ENCODE results near the gene MARCO. TPM values are rescaled to one million over a fixed set of nuclear protein-coding genes. Genes with fewer than 3 reads are reported as not detected.

MARCO gene
- polyA plus RNA-seq, 1 of the 3 experiments (the other 2 are of a cell fraction): not detected

DNA sequence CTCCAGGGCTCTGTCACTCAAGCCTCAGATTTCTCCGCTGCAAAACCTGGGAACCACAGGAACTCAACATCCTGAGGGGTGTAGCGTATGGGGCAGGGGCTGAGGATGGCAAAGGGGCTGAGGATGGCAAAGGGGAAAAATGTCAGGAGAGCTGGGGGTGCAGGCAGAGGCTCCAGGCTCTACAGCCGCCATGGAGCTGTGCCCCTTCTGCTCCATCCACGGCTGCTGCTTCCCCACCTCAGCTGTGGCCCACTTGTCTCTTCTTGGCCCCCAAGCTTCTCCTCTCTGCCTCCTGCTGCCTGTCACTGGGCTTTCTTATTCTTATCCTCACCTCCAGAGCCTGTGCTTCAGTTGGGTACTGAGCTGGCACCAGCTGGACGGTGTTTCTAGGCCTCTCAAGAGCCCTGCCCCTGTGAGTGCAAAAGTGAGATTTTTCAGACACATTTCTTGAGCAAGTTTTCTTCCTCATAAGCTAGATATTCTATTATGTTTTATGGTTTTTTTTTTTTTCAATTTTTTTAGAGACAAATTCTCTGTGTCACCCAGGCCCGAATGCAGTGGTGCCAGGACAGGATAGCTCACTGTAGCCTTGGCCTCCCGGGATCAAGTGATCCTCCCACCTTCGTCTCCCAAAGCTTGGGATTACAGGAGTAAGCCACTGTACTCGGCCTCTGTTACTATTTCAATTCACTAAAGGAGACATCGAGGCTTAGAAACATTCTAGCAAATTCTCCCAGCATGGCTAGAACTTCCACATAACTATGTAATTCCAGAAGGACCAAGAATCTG, 49.0 kb downstream of the MARCO start (continued):
- TF ChIP-seq, protein P1, sequence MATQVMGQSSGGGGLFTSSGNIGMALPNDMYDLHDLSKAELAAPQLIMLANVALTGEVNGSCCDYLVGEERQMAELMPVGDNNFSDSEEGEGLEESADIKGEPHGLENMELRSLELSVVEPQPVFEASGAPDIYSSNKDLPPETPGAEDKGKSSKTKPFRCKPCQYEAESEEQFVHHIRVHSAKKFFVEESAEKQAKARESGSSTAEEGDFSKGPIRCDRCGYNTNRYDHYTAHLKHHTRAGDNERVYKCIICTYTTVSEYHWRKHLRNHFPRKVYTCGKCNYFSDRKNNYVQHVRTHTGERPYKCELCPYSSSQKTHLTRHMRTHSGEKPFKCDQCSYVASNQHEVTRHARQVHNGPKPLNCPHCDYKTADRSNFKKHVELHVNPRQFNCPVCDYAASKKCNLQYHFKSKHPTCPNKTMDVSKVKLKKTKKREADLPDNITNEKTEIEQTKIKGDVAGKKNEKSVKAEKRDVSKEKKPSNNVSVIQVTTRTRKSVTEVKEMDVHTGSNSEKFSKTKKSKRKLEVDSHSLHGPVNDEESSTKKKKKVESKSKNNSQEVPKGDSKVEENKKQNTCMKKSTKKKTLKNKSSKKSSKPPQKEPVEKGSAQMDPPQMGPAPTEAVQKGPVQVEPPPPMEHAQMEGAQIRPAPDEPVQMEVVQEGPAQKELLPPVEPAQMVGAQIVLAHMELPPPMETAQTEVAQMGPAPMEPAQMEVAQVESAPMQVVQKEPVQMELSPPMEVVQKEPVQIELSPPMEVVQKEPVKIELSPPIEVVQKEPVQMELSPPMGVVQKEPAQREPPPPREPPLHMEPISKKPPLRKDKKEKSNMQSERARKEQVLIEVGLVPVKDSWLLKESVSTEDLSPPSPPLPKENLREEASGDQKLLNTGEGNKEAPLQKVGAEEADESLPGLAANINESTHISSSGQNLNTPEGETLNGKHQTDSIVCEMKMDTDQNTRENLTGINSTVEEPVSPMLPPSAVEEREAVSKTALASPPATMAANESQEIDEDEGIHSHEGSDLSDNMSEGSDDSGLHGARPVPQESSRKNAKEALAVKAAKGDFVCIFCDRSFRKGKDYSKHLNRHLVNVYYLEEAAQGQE (IDR thresholded peaks at IDR 0.05; ENCODE audit: low read depth, low read length): no peak
- no peak for TF ChIP-seq GABPA (IDR thresholded peaks at IDR 0.05; ENCODE audit: low read depth)
- TF ChIP-seq TCF12 (IDR thresholded peaks at IDR 0.05): no peak

DNA sequence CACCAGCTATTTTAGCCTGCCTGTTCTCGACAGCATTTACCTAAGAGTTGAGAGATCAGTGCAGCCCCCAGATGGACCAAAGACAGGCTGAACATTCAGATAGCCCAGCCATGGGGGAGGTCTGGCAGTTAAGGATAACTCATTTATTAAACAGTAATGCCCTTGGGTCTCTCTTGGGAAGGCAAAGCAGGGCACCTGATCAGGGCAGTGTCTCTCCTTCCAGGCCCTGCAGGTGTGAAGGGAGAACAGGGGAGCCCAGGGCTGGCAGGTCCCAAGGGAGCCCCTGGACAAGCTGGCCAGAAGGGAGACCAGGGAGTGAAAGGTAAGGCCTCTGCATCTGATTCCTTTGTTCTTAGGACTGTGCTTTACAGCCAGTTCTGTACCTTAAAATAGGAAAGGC, 49.6 kb downstream of the MARCO start:
- Histone ChIP-seq H3F3A (replicated peaks; ENCODE audit: insufficient read depth) (no peaks in the 10 kb centered on the region), H3K27me3 (ENCODE audit: insufficient read depth) (peaks cover 5% of the 10 kb centered on the region; the same call in 1 of the 2 replicates), H3K27ac (ENCODE audit: low read depth in 2 of 2, low read length in 1 of 2) (no peak overlapping the region), H3K36me3 (replicated peaks in 1 of 2; ENCODE audit: control insufficient read depth in 1 of 2, insufficient read depth in 2 of 2, low read length in 1 of 2) (no peaks in the 10 kb centered on the region), H3K4me2 (no peak overlapping the region), H3K9me2 (no peaks in the 10 kb centered on the region), H2AFZ (ENCODE audit: low read depth) (no peak overlapping the region), H4K20me1 (ENCODE audit: insufficient read depth) (no peaks in the 10 kb centered on the region), H3K4me1 (ENCODE audit: control insufficient read depth in 1 of 2, insufficient read depth in 2 of 2, low read depth in 1 of 2, low read length in 1 of 2) (no peaks in the 10 kb centered on the region), H3K9ac (no peak overlapping the region), H3K9me3 (no peaks in the 10 kb centered on the region), H3K4me3 (ENCODE audit: low read depth in 2 of 2, low read length in 1 of 2) (no peak overlapping the region), H3K79me2 (ENCODE audit: insufficient read depth) (no peaks in the 10 kb centered on the region)
- no peak for DNase-seq
- TF ChIP-seq RFX5 (IDR thresholded peaks at IDR 0.05; ENCODE audit: low read length) (no peak), MXI1 (IDR thresholded peaks at IDR 0.05; ENCODE audit: low read depth, low read length) (no peak), CHD2 (IDR thresholded peaks at IDR 0.05; ENCODE audit: low read length, partially characterized antibody) (no peak), EP300 (IDR thresholded peaks at IDR 0.05; ENCODE audit: borderline replicate concordance in 1 of 2, low read depth in 1 of 2, low read length in 1 of 2) (no peak), JUND (IDR thresholded peaks at IDR 0.05) (no peak), RAD21 (IDR thresholded peaks at IDR 0.05; ENCODE audit: low read length) (no peak)
- TF ChIP-seq, protein P2, sequence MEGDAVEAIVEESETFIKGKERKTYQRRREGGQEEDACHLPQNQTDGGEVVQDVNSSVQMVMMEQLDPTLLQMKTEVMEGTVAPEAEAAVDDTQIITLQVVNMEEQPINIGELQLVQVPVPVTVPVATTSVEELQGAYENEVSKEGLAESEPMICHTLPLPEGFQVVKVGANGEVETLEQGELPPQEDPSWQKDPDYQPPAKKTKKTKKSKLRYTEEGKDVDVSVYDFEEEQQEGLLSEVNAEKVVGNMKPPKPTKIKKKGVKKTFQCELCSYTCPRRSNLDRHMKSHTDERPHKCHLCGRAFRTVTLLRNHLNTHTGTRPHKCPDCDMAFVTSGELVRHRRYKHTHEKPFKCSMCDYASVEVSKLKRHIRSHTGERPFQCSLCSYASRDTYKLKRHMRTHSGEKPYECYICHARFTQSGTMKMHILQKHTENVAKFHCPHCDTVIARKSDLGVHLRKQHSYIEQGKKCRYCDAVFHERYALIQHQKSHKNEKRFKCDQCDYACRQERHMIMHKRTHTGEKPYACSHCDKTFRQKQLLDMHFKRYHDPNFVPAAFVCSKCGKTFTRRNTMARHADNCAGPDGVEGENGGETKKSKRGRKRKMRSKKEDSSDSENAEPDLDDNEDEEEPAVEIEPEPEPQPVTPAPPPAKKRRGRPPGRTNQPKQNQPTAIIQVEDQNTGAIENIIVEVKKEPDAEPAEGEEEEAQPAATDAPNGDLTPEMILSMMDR (IDR thresholded peaks at IDR 0.05): no peak
- TF ChIP-seq, protein P3, sequence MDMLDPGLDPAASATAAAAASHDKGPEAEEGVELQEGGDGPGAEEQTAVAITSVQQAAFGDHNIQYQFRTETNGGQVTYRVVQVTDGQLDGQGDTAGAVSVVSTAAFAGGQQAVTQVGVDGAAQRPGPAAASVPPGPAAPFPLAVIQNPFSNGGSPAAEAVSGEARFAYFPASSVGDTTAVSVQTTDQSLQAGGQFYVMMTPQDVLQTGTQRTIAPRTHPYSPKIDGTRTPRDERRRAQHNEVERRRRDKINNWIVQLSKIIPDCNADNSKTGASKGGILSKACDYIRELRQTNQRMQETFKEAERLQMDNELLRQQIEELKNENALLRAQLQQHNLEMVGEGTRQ (IDR thresholded peaks at IDR 0.05; ENCODE audit: borderline replicate concordance, low read depth, low read length): no peak
- ChIA-PET CTCF (interaction anchor here (1.1 kb wide), 1 partner anchor 19 kb away, joined by 5 read pairs; no protein-coding TSS in a partner anchor), POLR2A (no interaction called here)
- WGBS (ENCODE audit: low lambda C conversion rate): 0% methylated on average over 1 of the region's 1 CpG

All from SK-N-SH (cell line).